ENCODE data around the gene NHSL1. TPM values are rescaled to one million over a fixed set of nuclear protein-coding genes. Genes with fewer than 3 reads are reported as not detected.

Gene NHSL1
- total RNA-seq, 1 donor = 6.9 TPM

GRCh38 chr6:138503881-138504680 is 4.8 kb upstream of the NHSL1 start:
- Histone ChIP-seq H3K9me3 (ENCODE audit: low read depth, low read length) (no peaks in the 10 kb centered on the region), H3K27me3 (ENCODE audit: insufficient read depth, low read length) (no peaks in the 10 kb centered on the region)

GRCh38 chr6:138502546-138502945 is 3.3 kb upstream of the NHSL1 start:
- no peak for DNase-seq (ENCODE audit: insufficient read length, low spot score, missing footprints)
- H3K9me3 ChIP-seq (ENCODE audit: low read depth, low read length) = no peaks in the 10 kb centered on the region
- no peaks in the 10 kb centered on the region for H4K20me1 ChIP-seq (ENCODE audit: insufficient read depth, low read length)
- H2AFZ ChIP-seq (ENCODE audit: low read length) = no peak overlapping the region
- no peaks in the 10 kb centered on the region for H3K4me1 ChIP-seq (ENCODE audit: insufficient read depth, low read length)
- H3K36me3 ChIP-seq (ENCODE audit: insufficient read depth, low read length) = no peaks in the 10 kb centered on the region
- no peak overlapping the region for H3K4me2 ChIP-seq (ENCODE audit: insufficient read depth, low read length)
- H3K79me2 ChIP-seq (ENCODE audit: insufficient read depth, low read length) = no peaks in the 10 kb centered on the region
- no peak overlapping the region for H3K27ac ChIP-seq (ENCODE audit: low read depth, low read length)
- H3K27me3 ChIP-seq (ENCODE audit: insufficient read depth, low read length) = no peaks in the 10 kb centered on the region
- H3K4me3 ChIP-seq (ENCODE audit: insufficient read depth, low read length) = no peak overlapping the region
- TF ChIP-seq CTCF (IDR thresholded peaks at IDR 0.05; ENCODE audit: extremely low read depth, low read depth, low read length) = no peak

More at GRCh38 chr6:138503881-138504680, 4.8 kb upstream of the NHSL1 start:
- Histone ChIP-seq H3K36me3 (ENCODE audit: insufficient read depth, low read length) (no peaks in the 10 kb centered on the region), H3K4me2 (ENCODE audit: insufficient read depth, low read length) (no peak overlapping the region), H4K20me1 (ENCODE audit: insufficient read depth, low read length) (no peaks in the 10 kb centered on the region), H3K4me3 (ENCODE audit: insufficient read depth, low read length) (no peak overlapping the region), H2AFZ (ENCODE audit: low read length) (no peak overlapping the region), H3K79me2 (ENCODE audit: insufficient read depth, low read length) (no peaks in the 10 kb centered on the region), H3K27ac (ENCODE audit: low read depth, low read length) (no peak overlapping the region), H3K4me1 (ENCODE audit: insufficient read depth, low read length) (no peaks in the 10 kb centered on the region)
- TF ChIP-seq CTCF (IDR thresholded peaks at IDR 0.05; ENCODE audit: extremely low read depth, low read depth, low read length) = no peak
- no peak for DNase-seq (ENCODE audit: insufficient read length, low spot score, missing footprints)

GRCh38 chr6:138500867-138501446 is 1.7 kb upstream of the NHSL1 start:
- Histone ChIP-seq H3K27ac (ENCODE audit: low read depth, low read length) (no peak overlapping the region), H4K20me1 (ENCODE audit: insufficient read depth, low read length) (no peaks in the 10 kb centered on the region), H3K4me2 (ENCODE audit: insufficient read depth, low read length) (no peak overlapping the region), H3K27me3 (ENCODE audit: insufficient read depth, low read length) (no peaks in the 10 kb centered on the region), H3K4me1 (ENCODE audit: insufficient read depth, low read length) (no peaks in the 10 kb centered on the region), H3K36me3 (ENCODE audit: insufficient read depth, low read length) (no peaks in the 10 kb centered on the region), H3K9me3 (ENCODE audit: low read depth, low read length) (no peaks in the 10 kb centered on the region), H2AFZ (ENCODE audit: low read length) (no peak overlapping the region), H3K79me2 (ENCODE audit: insufficient read depth, low read length) (no peaks in the 10 kb centered on the region), H3K4me3 (ENCODE audit: insufficient read depth, low read length) (no peak overlapping the region)
- DNase-seq (ENCODE audit: insufficient read length, low spot score, missing footprints) = no peak
- TF ChIP-seq CTCF (IDR thresholded peaks at IDR 0.05; ENCODE audit: extremely low read depth, low read depth, low read length) = no peak

GRCh38 chr6:138500045-138500665 is 861 bp upstream of the NHSL1 start:
- H3K4me2 ChIP-seq (ENCODE audit: insufficient read depth, low read length) = no peak overlapping the region

More at GRCh38 chr6:138500045-138500665, 861 bp upstream of the NHSL1 start:
- Histone ChIP-seq H4K20me1 (ENCODE audit: insufficient read depth, low read length) (no peaks in the 10 kb centered on the region), H3K27ac (ENCODE audit: low read depth, low read length) (no peak overlapping the region), H3K9me3 (ENCODE audit: low read depth, low read length) (no peaks in the 10 kb centered on the region), H3K79me2 (ENCODE audit: insufficient read depth, low read length) (no peaks in the 10 kb centered on the region), H3K4me3 (ENCODE audit: insufficient read depth, low read length) (no peak overlapping the region), H3K4me1 (ENCODE audit: insufficient read depth, low read length) (no peaks in the 10 kb centered on the region), H3K36me3 (ENCODE audit: insufficient read depth, low read length) (no peaks in the 10 kb centered on the region), H3K27me3 (ENCODE audit: insufficient read depth, low read length) (no peaks in the 10 kb centered on the region), H2AFZ (ENCODE audit: low read length) (no peak overlapping the region)
- DNase-seq (ENCODE audit: insufficient read length, low spot score, missing footprints) = no peak
- TF ChIP-seq CTCF (IDR thresholded peaks at IDR 0.05; ENCODE audit: extremely low read depth, low read depth, low read length) = no peak

All from osteoblast (primary cell).